Hepatocyte (in vitro differentiated cells): ENCODE results near the gene SLC12A1.

ENCODE experiments used
- EZH2 ChIP-seq: fragments of 200-600 bp; sonication (generic); IDR thresholded peaks from 2 replicates; pipeline ENCODE4 v1.6.1; 2016; ENCODE audit warnings: antibody characterized with exemption, mild to moderate bottlenecking, borderline replicate concordance
- EZH2phosphoT487 ChIP-seq: fragments of 200-600 bp; sonication (generic); IDR thresholded peaks from one replicate; pipeline ENCODE4 v1.6.1; 2018; ENCODE audit warnings: antibody characterized with exemption, mild to moderate bottlenecking, low read depth, moderate library complexity; ENCODE audit not compliant: unreplicated experiment, severe bottlenecking
- TF ChIP-seq, protein P1 (sequence below): fragments of 200-600 bp; sonication (generic); IDR thresholded peaks from 2 replicates; pipeline ENCODE4 v1.5.1; 2016; ENCODE audit warnings: antibody characterized with exemption, mild to moderate bottlenecking; ENCODE audit not compliant: poor library complexity

DNA sequence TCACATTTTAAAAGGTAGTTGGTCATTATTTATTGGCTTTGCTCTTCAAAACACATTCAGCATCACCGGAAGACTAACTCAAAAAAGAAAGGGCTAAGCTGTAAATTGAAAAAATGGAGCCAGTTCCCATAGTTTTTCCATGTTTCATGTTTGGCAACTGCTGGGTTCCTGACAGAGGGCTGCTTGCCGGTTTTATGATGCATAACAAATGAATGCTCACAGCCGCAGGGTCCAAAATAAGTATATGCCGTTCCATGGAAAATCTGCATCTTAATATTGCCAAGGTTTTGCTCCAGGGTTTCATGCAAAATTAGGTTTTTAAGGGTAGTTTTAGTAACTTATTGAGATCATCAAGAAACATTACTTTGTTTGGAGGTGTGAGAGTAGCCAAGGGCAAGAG, 15.8 kb downstream of the SLC12A1 start:
- TF ChIP-seq EZH2phosphoT487 (no peak), EZH2 (no peak)
- TF ChIP-seq, protein P1, sequence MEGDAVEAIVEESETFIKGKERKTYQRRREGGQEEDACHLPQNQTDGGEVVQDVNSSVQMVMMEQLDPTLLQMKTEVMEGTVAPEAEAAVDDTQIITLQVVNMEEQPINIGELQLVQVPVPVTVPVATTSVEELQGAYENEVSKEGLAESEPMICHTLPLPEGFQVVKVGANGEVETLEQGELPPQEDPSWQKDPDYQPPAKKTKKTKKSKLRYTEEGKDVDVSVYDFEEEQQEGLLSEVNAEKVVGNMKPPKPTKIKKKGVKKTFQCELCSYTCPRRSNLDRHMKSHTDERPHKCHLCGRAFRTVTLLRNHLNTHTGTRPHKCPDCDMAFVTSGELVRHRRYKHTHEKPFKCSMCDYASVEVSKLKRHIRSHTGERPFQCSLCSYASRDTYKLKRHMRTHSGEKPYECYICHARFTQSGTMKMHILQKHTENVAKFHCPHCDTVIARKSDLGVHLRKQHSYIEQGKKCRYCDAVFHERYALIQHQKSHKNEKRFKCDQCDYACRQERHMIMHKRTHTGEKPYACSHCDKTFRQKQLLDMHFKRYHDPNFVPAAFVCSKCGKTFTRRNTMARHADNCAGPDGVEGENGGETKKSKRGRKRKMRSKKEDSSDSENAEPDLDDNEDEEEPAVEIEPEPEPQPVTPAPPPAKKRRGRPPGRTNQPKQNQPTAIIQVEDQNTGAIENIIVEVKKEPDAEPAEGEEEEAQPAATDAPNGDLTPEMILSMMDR, result no peak
